ENCODE measurements around the gene FXN. TPM values are rescaled to one million over a fixed set of nuclear protein-coding genes. Genes with fewer than 3 reads are reported as not detected.
A peak's percentile ranks its signal among the peaks of the same experiment; 100 is the strongest.
"Not testable (repeated sequence)": the region's sequence is repeated elsewhere in the genome, so short reads cannot be mapped to it uniquely, and the experiment has no call there.

FXN gene
- total RNA-seq, 1 donor from 2014 or later: 43.6 TPM

DNA sequence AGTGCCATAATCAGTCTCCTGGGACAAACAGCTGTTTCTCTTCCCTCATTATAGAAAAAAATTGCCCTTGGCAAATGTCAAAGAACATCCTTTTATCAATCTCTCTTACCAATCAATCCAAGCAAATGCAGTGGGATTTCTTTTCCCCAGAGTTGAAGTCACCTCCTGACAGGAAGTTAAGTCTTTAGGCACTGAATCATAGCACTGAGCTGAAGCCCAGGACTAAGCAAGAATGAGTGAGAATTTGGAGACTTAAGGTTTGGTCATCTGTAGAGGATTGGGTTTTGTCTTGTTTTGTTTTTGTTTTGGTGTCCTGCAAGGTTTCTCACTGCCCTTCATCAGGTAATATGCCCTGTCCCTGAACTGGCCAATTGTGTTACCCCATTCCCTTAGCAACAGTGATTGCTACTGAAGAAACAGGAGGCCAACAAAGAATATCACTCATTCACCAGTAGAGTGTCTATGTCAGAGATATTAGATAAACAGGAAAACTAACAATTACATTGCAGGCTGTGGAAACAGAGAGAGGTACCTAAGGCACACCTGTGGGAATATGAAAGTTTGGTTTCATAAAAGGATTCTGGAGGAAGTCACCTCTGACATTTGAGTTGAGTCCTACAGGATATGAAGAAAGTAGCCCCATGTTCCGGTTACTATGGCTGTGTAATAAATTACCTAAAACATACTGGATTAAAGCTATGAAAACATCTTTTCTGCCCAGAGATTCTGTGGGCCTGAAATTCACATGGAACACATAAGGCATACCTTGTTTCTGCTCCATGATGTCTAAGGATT is 4.5 kb upstream of the FXN start:
- intact Hi-C loops (cut with micrococcal nuclease): no loop called here
- peaks cover 6% of the 10 kb centered on the region for H3K9me3 Mint-ChIP-seq
- no peaks in the 10 kb centered on the region for H3K36me3 Mint-ChIP-seq (ENCODE audit: low read depth)
- H3K4me3 Mint-ChIP-seq: no peak overlapping the region
- H3K27ac Mint-ChIP-seq: no peak overlapping the region
- no peaks in the 10 kb centered on the region for H3K27me3 Mint-ChIP-seq (ENCODE audit: insufficient read depth)
- peaks cover 39% of the 10 kb centered on the region for H3K4me1 Mint-ChIP-seq (ENCODE audit: low read depth)
- no peak for DNase-seq (ENCODE audit: low spot score)

DNA sequence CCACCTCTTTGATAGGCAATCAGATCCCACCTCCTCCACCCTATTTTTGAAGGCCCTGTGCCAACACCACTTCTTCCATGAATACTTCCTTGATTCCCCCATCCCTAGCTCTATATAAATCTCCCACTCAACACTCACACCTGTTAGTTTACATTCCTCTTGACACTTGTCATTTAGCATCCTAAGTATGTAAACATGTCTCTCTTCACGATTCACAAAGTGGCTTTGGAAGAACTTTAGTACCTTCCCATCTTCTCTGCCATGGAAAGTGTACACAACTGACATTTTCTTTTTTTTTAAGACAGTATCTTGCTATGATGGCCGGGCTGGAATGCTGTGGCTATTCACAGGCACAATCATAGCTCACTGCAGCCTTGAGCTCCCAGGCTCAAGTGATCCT is 1.5 kb upstream of the FXN start:
- peaks cover 6% of the 10 kb centered on the region for H3K9me3 Mint-ChIP-seq
- intact Hi-C loops (cut with micrococcal nuclease): no loop called here
- no peaks in the 10 kb centered on the region for H3K27me3 Mint-ChIP-seq (ENCODE audit: insufficient read depth)
- H3K4me3 Mint-ChIP-seq: no peak overlapping the region
- peaks cover 5% of the 10 kb centered on the region for H3K36me3 Mint-ChIP-seq (ENCODE audit: low read depth)
- no peak overlapping the region for H3K27ac Mint-ChIP-seq
- peaks cover 28% of the 10 kb centered on the region for H3K4me1 Mint-ChIP-seq (ENCODE audit: low read depth)
- no peak for DNase-seq (ENCODE audit: low spot score)

DNA sequence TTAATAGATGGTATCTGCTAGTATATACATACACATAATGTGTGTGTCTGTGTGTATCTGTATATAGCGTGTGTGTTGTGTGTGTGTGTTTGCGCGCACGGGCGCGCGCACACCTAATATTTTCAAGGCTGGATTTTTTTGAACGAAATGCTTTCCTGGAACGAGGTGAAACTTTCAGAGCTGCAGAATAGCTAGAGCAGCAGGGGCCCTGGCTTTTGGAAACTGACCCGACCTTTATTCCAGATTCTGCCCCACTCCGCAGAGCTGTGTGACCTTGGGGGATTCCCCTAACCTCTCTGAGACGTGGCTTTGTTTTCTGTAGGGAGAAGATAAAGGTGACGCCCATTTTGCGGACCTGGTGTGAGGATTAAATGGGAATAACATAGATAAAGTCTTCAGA is 757 bp downstream of the FXN start:
- Mint-ChIP-seq H3K9me3 (no peaks in the 10 kb centered on the region), H3K4me3 (peak overlapping the region; percentile 88), H3K4me1 (ENCODE audit: low read depth) (peaks cover 9% of the 10 kb centered on the region), H3K36me3 (ENCODE audit: low read depth) (peaks cover 7% of the 10 kb centered on the region), H3K27ac (peak overlapping the region; percentile 78), H3K27me3 (ENCODE audit: insufficient read depth) (no peaks in the 10 kb centered on the region)
- DNase-seq (ENCODE audit: low spot score): no peak
- intact Hi-C loops (cut with micrococcal nuclease): loop anchor here (5.0 kb wide), 6 partner anchors 64 to 1376 kb away; partner anchors contain the start of genes KLF9 and TJP2

DNA sequence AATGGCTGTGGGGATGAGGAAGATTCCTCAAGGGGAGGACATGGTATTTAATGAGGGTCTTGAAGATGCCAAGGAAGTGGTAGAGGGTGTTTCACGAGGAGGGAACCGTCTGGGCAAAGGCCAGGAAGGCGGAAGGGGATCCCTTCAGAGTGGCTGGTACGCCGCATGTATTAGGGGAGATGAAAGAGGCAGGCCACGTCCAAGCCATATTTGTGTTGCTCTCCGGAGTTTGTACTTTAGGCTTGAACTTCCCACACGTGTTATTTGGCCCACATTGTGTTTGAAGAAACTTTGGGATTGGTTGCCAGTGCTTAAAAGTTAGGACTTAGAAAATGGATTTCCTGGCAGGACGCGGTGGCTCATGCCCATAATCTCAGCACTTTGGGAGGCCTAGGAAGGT is 1.2 kb downstream of the FXN start:
- DNase-seq (ENCODE audit: low spot score): no peak
- intact Hi-C loops (cut with micrococcal nuclease): loop anchor here (5.0 kb wide), 6 partner anchors 64 to 1376 kb away; partner anchors contain the start of genes KLF9 and TJP2
- Mint-ChIP-seq H3K36me3 (ENCODE audit: low read depth) (peaks cover 7% of the 10 kb centered on the region), H3K4me3 (peak overlapping the region; percentile 88), H3K27ac (peak overlapping the region; percentile 78), H3K9me3 (no peaks in the 10 kb centered on the region), H3K27me3 (ENCODE audit: insufficient read depth) (no peaks in the 10 kb centered on the region), H3K4me1 (ENCODE audit: low read depth) (peaks cover 8% of the 10 kb centered on the region)

DNA sequence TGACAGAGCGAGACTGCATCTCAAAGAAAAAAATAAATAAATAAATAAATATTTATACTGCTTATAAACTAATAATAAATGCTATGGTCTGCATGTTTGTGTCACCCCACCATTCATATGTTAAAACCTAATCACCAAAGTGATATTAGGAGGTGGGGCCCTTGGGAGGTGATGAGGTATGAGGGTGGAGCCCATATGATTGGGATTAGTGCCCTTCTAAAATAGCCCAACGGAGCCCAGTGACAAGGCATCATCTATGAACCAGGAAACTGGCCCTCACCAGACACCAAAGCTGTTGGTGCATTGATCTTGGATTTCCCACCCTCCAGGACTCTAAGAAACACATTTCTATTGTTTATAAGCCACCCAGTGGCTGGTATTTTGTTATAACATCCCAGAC is 5.1 kb downstream of the FXN start:
- no peaks in the 10 kb centered on the region for H3K27me3 Mint-ChIP-seq (ENCODE audit: insufficient read depth)
- H3K9me3 Mint-ChIP-seq: no peaks in the 10 kb centered on the region
- intact Hi-C loops (cut with micrococcal nuclease): no loop called here
- peaks cover 12% of the 10 kb centered on the region for H3K36me3 Mint-ChIP-seq (ENCODE audit: low read depth)
- no peak overlapping the region for H3K4me3 Mint-ChIP-seq
- peaks cover 24% of the 10 kb centered on the region for H3K4me1 Mint-ChIP-seq (ENCODE audit: low read depth)
- no peak for DNase-seq (ENCODE audit: low spot score)
- H3K27ac Mint-ChIP-seq: no peak overlapping the region

DNA sequence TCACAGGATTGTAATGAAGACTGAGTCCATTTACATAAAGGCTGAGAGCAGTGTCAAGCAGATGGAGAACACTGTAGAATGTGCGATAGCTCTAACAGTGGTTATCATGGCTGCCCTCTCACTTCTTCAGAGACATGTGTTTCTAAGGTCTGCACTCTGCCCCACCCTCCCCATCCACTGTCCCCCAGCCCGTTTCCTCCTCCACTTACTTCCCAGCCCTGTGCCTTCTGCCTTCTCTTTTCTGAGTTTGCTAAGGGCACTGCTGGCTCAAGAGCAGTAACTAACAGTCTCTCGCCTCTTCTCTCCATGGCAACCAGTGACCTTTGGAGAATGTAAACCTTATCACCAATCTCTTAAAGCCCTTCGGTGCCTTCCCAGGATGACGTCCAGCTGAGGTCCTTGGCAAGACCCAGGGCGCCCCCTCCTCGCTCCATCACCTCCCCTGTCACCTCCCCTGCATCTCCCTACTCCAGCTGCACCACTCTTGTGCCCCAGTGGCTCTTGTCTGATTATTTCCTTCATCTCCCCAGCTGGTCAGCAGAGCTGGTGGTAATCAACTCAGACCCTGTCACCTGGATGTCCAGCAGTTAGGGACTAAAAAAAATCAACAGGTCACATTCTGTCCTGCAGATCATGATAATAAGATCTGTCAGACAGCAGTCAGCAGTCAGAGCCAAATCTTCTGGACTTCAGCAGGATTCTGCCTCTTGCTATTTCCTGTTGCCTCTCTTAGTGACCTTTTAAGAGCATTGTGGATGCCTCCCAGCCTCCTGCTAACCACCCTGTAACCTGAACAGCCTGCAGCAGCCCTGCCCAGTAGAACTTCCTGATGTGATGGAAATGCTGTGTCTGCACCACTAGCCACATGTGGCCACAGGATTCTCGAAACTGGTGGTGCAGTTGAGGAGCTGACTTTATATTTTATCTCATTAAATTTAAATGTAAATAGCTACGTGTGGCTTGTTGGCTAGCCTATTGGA is 9.0 kb downstream of the FXN start:
- peaks cover 19% of the 10 kb centered on the region for H3K4me1 Mint-ChIP-seq (ENCODE audit: low read depth)
- no peaks in the 10 kb centered on the region for H3K27me3 Mint-ChIP-seq (ENCODE audit: insufficient read depth)
- H3K36me3 Mint-ChIP-seq (ENCODE audit: low read depth): peaks cover 13% of the 10 kb centered on the region
- peak overlapping the region; percentile 87 for H3K27ac Mint-ChIP-seq
- DNase-seq (ENCODE audit: low spot score): no peak
- H3K4me3 Mint-ChIP-seq: peak overlapping the region; percentile 61
- intact Hi-C loops (cut with micrococcal nuclease): no loop called here
- no peaks in the 10 kb centered on the region for H3K9me3 Mint-ChIP-seq

DNA sequence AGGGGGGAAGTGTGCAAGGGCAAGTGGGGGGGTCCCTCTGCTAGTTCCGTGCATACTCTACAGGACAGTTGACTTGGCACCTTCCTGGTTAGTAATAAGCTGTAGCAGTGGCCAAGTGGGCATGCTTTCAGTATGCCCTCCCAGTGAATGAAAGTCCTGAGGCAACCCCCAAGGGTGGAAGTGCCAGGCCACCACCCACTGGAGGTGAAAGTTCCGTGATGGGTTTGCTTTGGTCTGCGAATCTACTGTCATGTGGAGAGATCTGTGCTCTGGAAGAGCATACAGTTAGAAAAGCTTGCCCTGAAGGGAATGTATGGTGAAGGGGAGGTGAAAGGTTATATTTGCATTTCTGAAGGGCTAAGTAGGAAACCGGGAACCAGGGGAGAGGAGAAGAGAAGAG is 10.3 kb downstream of the FXN start:
- Mint-ChIP-seq H3K4me3 (no peak overlapping the region), H3K9me3 (no peaks in the 10 kb centered on the region), H3K27me3 (ENCODE audit: insufficient read depth) (no peaks in the 10 kb centered on the region), H3K4me1 (ENCODE audit: low read depth) (peaks cover 19% of the 10 kb centered on the region), H3K27ac (no peak overlapping the region), H3K36me3 (ENCODE audit: low read depth) (peaks cover 13% of the 10 kb centered on the region)
- intact Hi-C loops (cut with micrococcal nuclease): no loop called here
- DNase-seq (ENCODE audit: low spot score): no peak

DNA sequence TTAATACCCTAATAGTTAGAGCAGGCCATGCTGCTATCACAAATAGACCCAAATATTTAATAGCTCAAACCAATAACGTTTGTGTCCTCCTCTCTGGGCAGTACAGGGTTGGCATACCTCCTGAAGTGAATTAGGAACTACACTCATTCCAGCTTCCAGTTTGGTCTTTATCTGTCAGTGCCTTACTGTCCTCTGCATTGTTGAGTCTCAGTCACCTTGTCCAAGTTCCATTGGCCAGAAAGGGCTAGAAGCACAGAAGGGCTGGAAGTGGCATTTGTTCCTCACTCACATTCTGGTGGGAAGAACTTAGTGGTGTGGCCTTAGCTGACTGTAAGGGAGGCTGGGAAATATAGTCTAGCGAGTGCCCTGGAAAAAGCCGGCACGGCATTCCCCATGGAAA is 11.2 kb downstream of the FXN start:
- H3K27me3 Mint-ChIP-seq (ENCODE audit: insufficient read depth): no peaks in the 10 kb centered on the region
- H3K9me3 Mint-ChIP-seq: no peaks in the 10 kb centered on the region
- intact Hi-C loops (cut with micrococcal nuclease): no loop called here
- peaks cover 11% of the 10 kb centered on the region for H3K36me3 Mint-ChIP-seq (ENCODE audit: low read depth)
- no peak overlapping the region for H3K27ac Mint-ChIP-seq
- H3K4me3 Mint-ChIP-seq: no peak overlapping the region
- peaks cover 19% of the 10 kb centered on the region for H3K4me1 Mint-ChIP-seq (ENCODE audit: low read depth)
- DNase-seq (ENCODE audit: low spot score): no peak

DNA sequence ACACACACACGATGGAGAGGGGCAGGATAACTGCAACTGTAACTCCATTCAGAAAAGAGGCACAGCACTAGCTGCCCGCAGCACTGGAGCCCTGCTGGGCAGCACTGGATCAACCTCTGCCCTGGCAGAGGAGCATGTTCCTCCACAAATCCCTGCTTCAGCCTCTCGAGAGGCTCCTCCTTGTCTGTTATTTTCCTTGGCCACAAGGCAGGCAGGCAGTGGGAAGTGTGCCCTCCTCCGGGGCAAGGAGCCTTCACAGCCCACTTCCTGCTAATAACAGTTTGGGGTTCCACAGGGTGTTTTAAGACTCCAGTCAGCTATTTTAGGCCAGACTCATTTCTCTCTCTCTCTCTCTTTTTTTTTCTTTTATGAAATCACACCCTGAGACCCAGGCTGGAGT is 11.8 kb downstream of the FXN start:
- Mint-ChIP-seq H3K4me3 (no peak overlapping the region), H3K27me3 (ENCODE audit: insufficient read depth) (no peaks in the 10 kb centered on the region), H3K36me3 (ENCODE audit: low read depth) (peaks cover 11% of the 10 kb centered on the region), H3K27ac (no peak overlapping the region), H3K9me3 (no peaks in the 10 kb centered on the region), H3K4me1 (ENCODE audit: low read depth) (peaks cover 19% of the 10 kb centered on the region)
- intact Hi-C loops (cut with micrococcal nuclease): no loop called here
- no peak for DNase-seq (ENCODE audit: low spot score)

DNA sequence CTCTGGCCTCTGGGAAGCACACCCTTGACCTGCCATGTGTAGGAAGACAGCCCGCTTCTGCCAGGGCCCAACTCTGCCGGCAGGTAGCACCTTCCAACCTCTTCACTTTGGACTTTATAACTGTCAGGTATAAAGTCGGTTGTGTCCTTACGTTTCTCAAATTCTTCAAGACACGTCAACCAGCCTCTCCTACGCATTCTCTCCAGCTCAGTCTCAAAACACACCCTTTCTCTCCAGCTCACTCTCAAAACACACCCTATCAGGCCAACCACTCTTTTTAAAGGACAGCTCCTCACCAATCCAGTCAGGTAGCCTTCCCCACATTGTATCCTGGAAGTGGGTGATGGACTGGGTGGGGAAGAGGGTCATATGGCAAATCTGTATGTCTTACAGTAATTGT is 13.5 kb downstream of the FXN start:
- Mint-ChIP-seq H3K36me3 (ENCODE audit: low read depth) (peaks cover 13% of the 10 kb centered on the region), H3K9me3 (no peaks in the 10 kb centered on the region), H3K27ac (no peak overlapping the region), H3K27me3 (ENCODE audit: insufficient read depth) (no peaks in the 10 kb centered on the region), H3K4me3 (no peak overlapping the region), H3K4me1 (ENCODE audit: low read depth) (peaks cover 14% of the 10 kb centered on the region)
- intact Hi-C loops (cut with micrococcal nuclease): no loop called here
- no peak for DNase-seq (ENCODE audit: low spot score)

DNA sequence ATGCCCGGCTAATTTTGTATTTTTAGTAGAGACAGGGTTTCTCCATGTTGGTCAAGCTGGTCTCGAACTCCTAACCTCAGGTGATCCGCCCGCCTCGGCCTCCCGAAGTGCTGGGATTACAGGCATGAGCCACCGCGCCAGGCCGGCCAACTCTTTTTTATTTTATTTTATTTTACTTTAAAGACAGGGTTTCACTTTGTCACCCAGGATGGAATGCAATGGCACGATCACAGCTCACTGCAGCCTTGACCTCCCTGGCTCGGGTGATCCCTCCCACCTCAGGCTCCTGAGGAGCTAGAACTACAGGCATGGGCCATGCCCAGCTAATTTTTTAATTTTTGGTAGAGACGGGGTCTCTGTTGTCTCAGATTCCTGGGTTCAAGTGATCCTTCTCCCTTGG is 15.4 kb downstream of the FXN start:
- H3K27ac Mint-ChIP-seq; intact Hi-C loops (cut with micrococcal nuclease); DNase-seq (ENCODE audit: low spot score); H3K4me1 Mint-ChIP-seq (ENCODE audit: low read depth); H3K36me3 Mint-ChIP-seq (ENCODE audit: low read depth); H3K4me3 Mint-ChIP-seq; H3K9me3 Mint-ChIP-seq; H3K27me3 Mint-ChIP-seq (ENCODE audit: insufficient read depth): not testable (repeated sequence)

DNA sequence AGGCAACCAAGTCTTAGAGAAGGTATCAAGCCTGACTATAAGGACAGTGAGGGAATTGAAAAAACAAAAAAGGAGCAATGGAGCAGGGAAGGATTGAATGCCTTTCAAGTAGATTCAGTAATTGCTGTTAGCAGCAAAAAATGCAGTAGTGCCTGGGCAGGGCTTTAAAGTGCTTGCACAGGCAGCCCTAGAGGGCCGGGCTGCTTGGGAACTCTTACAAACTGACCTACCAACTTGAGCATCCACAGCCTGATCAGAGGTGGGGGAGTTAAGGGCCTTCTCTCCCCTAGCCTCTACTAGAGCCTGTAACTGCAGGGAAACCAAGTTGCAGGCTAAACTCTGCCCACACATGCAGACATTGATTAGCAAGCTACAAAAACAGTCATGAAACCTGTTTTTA is 19.4 kb downstream of the FXN start:
- no peaks in the 10 kb centered on the region for H3K27me3 Mint-ChIP-seq (ENCODE audit: insufficient read depth)
- no peaks in the 10 kb centered on the region for H3K9me3 Mint-ChIP-seq

More for the DNA sequence above, 19.4 kb downstream of the FXN start:
- DNase-seq (ENCODE audit: low spot score): no peak
- no peak overlapping the region for H3K4me3 Mint-ChIP-seq
- intact Hi-C loops (cut with micrococcal nuclease): loop anchor here (1.0 kb wide), 1 partner anchor 138 kb away; no protein-coding TSS in a partner anchor
- no peak overlapping the region for H3K27ac Mint-ChIP-seq
- peaks cover 11% of the 10 kb centered on the region for H3K36me3 Mint-ChIP-seq (ENCODE audit: low read depth)
- H3K4me1 Mint-ChIP-seq (ENCODE audit: low read depth): peaks cover 3% of the 10 kb centered on the region

Data from activated T-helper 1 cell treated with anti-CD3 and anti-CD28 coated beads, Interleukin-12 subunit alpha, Interleukin-12 subunit beta, Interleukin-2, Interleukin-4 antibody, amounts not matched to agents 30 ng/mL and 10 ng/mL and 1 ng/mL, durations not matched to agents 14 hours and 24 hours and 36 hours (primary cell).